Measurements from ENCODE around the gene TRPM6. TPM values are rescaled to one million over a fixed set of nuclear protein-coding genes. Genes with fewer than 3 reads are reported as not detected.

The TRPM6 gene
- total and polyA plus RNA-seq, 3 donors from 2014 or later: 2.8 to 6.7 (median 4.2) TPM

DNA sequence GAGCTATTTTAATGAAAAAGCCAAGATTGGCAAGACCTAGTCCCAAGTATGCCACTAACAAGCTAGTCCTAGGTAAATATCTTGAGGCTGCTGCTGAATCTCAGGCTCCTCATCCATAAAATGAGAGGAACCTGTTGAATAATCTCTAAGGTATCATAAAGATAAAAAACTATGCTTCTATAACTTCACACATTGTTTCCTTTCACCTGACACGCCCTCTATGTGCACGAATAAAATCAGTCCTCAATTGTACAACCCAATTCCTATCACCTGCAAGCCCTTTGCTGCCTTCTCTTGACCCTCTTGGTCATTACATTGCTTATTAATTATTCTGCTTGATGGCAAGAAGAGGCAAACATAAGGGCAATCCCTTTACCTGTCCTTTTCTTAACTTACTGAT lies 69.9 kb downstream of the TRPM6 start:
- Histone ChIP-seq H3K4me3 (no peak overlapping the region), H3K27ac (no peak overlapping the region), H3K36me3 (ENCODE audit: low read depth, missing control alignments) (no peaks in the 10 kb centered on the region), H3K4me1 (no peaks in the 10 kb centered on the region), H3K27me3 (no peaks in the 10 kb centered on the region), H3K9me3 (no peaks in the 10 kb centered on the region)
- intact Hi-C loops (cut with DNase I; ENCODE audit: low total_unique reads): no loop called here
- DNase-seq: no peak
- no peak for TF ChIP-seq POLR2A (IDR thresholded peaks at IDR 0.05)
- TF ChIP-seq, protein P1, sequence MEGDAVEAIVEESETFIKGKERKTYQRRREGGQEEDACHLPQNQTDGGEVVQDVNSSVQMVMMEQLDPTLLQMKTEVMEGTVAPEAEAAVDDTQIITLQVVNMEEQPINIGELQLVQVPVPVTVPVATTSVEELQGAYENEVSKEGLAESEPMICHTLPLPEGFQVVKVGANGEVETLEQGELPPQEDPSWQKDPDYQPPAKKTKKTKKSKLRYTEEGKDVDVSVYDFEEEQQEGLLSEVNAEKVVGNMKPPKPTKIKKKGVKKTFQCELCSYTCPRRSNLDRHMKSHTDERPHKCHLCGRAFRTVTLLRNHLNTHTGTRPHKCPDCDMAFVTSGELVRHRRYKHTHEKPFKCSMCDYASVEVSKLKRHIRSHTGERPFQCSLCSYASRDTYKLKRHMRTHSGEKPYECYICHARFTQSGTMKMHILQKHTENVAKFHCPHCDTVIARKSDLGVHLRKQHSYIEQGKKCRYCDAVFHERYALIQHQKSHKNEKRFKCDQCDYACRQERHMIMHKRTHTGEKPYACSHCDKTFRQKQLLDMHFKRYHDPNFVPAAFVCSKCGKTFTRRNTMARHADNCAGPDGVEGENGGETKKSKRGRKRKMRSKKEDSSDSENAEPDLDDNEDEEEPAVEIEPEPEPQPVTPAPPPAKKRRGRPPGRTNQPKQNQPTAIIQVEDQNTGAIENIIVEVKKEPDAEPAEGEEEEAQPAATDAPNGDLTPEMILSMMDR (IDR thresholded peaks at IDR 0.05): no peak
- 68 to 78% methylated on average over 2 of the region's 2 CpGs for WGBS, 2 donors

DNA sequence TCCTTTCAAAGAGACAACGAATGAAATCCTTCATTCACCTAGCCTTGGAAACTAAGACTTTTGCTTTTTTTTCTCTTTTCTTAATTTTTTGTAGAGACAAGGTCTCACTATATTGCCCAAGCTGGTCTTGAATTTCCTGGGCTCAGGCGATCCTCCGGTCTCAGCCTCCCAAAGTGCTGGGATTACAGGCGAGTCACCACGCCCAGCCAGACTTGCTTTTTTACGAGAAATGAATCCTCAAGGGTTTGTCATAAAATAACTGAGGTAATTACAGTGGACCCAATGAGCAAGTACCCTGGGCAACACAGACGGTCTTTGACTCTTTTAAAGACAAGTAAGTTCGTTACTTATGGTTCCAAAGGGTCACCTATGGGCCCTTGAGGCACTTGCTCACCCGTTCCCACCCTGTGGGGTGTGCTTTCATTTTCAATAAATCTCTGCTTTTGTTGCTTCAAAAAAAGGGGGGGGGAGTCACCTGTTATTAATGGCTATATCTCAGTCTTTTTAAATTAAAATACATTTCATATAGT lies 70.4 kb downstream of the TRPM6 start:
- no peak overlapping the region for H3K27ac ChIP-seq
- 93 to 97% methylated on average over 9 of the region's 9 CpGs for WGBS, 2 donors
- DNase-seq: no peak
- H3K9me3 ChIP-seq: no peaks in the 10 kb centered on the region
- H3K36me3 ChIP-seq (ENCODE audit: low read depth, missing control alignments): no peaks in the 10 kb centered on the region
- no peak overlapping the region for H3K4me3 ChIP-seq
- H3K27me3 ChIP-seq: no peaks in the 10 kb centered on the region
- TF ChIP-seq POLR2A (IDR thresholded peaks at IDR 0.05): no peak
- TF ChIP-seq, protein P1 (IDR thresholded peaks at IDR 0.05): no peak
- intact Hi-C loops (cut with DNase I; ENCODE audit: low total_unique reads): no loop called here
- no peaks in the 10 kb centered on the region for H3K4me1 ChIP-seq

DNA sequence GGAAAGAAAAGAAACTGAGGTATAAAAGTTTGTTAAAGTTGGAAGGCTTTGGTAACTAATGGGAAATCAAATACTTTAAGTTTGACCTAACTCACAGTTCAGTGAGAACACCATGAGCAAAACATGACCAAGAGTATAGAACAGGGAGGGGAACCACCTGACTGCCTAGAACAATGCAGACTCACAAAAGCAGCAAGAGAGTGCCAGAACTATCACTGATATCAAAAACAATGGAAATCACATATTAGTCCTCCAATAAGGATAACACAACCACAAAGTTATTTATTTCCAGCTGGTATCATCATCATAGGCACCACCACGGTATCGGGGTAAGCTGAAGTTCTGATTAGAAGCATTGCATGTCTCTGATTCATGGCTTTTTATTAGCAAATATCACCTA lies 77.5 kb downstream of the TRPM6 start:
- H3K27me3 ChIP-seq: no peaks in the 10 kb centered on the region
- no peaks in the 10 kb centered on the region for H3K9me3 ChIP-seq
- H3K36me3 ChIP-seq (ENCODE audit: low read depth, missing control alignments): no peaks in the 10 kb centered on the region
- TF ChIP-seq, protein P1 (IDR thresholded peaks at IDR 0.05): no peak
- no peak for TF ChIP-seq POLR2A (IDR thresholded peaks at IDR 0.05)
- H3K27ac ChIP-seq: no peak overlapping the region
- intact Hi-C loops (cut with DNase I; ENCODE audit: low total_unique reads): no loop called here
- H3K4me1 ChIP-seq: no peaks in the 10 kb centered on the region
- H3K4me3 ChIP-seq: no peak overlapping the region
- DNase-seq: no peak
- 60 to 82% methylated on average over 2 of the region's 2 CpGs for whole genome bisulfite sequencing, 2 donors

DNA sequence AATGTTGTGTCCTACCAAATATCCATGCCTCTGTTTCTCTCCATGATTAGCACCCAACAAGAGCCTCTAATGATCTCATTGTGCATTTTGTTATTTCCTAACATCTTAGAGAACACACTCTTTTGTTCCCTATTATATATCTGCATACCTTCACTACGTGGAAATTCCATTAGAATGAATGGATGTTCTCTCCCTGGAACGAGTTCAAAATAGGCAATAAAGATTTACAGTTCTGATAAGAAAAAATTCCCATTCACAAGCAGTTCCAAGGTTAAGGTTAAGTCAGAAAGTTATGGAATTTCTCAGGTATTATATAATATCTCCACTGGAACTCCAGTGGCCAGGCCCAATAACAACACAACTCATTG lies 83.7 kb downstream of the TRPM6 start:
- no peaks in the 10 kb centered on the region for H3K4me1 ChIP-seq
- no peak overlapping the region for H3K4me3 ChIP-seq
- WGBS, 2 donors: 53 to 62% methylated on average over 2 of the region's 2 CpGs
- H3K36me3 ChIP-seq (ENCODE audit: low read depth, missing control alignments): no peaks in the 10 kb centered on the region
- DNase-seq: no peak
- no peak for TF ChIP-seq POLR2A (IDR thresholded peaks at IDR 0.05)
- TF ChIP-seq, protein P1 (IDR thresholded peaks at IDR 0.05): no peak
- no peak overlapping the region for H3K27ac ChIP-seq
- H3K9me3 ChIP-seq: no peaks in the 10 kb centered on the region
- no peaks in the 10 kb centered on the region for H3K27me3 ChIP-seq
- intact Hi-C loops (cut with DNase I; ENCODE audit: low total_unique reads): no loop called here

DNA sequence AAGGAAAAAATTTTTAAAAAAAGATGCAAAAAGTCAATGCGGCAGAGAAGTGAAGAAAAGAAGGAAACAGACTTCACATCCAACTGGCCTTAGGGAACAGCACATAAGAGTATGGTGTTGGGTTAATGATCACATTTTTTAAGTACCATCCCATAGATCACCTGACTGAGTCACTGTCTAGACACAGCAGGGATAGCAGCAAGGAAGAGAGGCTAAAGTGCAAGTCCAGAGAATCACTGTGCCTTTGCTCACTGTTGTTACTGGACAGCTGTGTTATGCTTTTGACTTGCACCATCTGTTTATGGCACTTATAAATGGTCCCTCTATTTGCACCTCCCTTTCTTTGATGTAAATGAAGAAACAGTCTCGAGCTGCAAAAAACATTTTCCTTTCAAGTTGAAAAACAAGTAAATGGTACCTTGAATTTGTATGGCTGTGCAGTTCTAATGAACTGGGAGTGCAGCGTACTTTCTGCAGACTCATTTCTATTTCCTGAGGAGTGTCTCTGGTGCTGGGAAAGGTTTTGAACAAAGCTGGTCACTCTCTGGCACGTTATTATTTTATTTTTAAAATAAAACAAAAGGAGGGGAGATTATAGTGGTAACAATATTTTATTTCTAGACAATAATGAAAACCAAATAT lies 84.2 kb downstream of the TRPM6 start:
- Histone ChIP-seq H3K27ac (no peak overlapping the region), H3K4me3 (no peak overlapping the region), H3K4me1 (no peaks in the 10 kb centered on the region), H3K9me3 (no peaks in the 10 kb centered on the region), H3K36me3 (ENCODE audit: low read depth, missing control alignments) (no peaks in the 10 kb centered on the region), H3K27me3 (no peaks in the 10 kb centered on the region)
- 69 to 70% methylated on average over 4 of the region's 4 CpGs for WGBS, 2 donors
- intact Hi-C loops (cut with DNase I; ENCODE audit: low total_unique reads): no loop called here
- TF ChIP-seq, protein P1 (IDR thresholded peaks at IDR 0.05): no peak
- TF ChIP-seq POLR2A (IDR thresholded peaks at IDR 0.05): no peak
- no peak for DNase-seq

Measured in testis (tissue), 3 donors.